Measurements from ENCODE around the gene EP400.

DNA sequence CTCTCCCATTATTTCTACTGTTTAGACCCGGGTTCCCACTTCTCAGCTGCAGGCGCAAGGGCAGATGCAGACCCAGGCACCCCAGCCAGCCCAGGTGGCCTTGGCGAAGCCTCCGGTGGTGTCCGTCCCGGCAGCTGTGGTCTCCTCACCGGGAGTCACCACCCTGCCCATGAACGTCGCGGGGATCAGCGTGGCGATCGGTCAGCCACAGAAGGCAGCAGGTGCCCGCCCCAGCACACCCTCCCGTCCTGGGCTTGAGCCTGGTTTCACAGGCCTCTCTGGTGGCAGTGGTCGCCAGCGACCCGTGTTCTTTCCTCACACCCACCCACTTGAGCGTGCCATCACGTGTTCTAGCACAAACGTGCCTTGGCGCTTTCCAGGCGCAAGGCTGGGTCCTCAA lies 117.0 kb downstream of the EP400 start:
- TF ChIP-seq POLR2AphosphoS5 (IDR thresholded peaks at IDR 0.05; ENCODE audit: borderline replicate concordance, low read depth, low read length), result no peak
- TF ChIP-seq FOXP2 (optimal IDR thresholded peaks at IDR 0.05; ENCODE audit: control extremely low read depth, extremely low read length, insufficient read depth), result no peak
- no peak for TF ChIP-seq EZH2 (IDR thresholded peaks at IDR 0.05)

Measured in SK-N-MC (cell line).